ENCODE measurements around the gene MYO9B.
"Not testable (repeated sequence)": the region's sequence is repeated elsewhere in the genome, so short reads cannot be mapped to it uniquely, and the experiment has no call there.

MYO9B gene

DNA sequence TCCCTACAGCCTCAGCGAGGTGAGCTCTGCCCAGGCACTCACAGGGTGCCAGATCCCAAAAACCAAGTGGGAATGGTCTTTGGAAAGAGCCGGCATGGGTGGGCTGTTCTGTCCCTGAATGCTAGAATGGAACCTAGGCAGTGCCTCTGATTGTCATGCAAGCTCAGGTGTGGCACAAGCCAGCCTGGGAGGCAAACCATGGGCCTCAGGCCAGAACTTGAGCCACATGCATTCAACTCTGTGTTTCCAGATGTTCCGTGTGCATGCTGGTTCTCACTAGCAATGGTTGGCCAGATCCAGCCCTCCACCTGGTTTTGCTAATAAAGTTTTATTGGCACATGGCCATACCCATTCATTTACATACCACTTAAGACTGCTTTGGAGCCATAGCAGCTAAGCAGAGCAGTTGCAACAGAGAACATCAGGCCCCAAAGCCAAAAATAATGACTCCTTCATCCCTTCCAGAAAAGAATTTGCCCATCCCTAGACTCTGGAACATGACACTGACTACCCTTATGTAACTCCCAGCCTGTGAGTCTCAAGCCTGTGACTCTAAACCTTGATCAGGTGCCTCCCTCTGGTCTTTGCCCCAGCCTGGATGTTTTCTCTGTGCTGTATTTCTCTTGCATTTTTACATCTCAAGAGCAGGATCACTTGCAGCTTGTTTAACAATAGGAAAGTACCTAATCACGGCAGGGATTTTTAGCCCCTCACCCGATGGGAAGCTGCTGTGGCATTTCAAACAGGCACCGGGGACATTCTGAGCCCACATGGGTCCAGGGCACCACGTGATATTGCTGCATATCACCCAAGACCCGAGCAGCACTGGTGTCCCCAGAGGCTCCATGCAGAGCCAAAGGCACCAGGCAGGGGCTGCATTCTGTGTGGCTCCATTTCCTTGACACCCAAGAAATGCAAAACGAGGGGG, 84.2 kb downstream of the MYO9B start:
- peaks cover 82% of the 10 kb centered on the region for H3K36me3 ChIP-seq (replicated peaks)
- no peak overlapping the region for H3K27ac ChIP-seq
- TF ChIP-seq, protein P1, sequence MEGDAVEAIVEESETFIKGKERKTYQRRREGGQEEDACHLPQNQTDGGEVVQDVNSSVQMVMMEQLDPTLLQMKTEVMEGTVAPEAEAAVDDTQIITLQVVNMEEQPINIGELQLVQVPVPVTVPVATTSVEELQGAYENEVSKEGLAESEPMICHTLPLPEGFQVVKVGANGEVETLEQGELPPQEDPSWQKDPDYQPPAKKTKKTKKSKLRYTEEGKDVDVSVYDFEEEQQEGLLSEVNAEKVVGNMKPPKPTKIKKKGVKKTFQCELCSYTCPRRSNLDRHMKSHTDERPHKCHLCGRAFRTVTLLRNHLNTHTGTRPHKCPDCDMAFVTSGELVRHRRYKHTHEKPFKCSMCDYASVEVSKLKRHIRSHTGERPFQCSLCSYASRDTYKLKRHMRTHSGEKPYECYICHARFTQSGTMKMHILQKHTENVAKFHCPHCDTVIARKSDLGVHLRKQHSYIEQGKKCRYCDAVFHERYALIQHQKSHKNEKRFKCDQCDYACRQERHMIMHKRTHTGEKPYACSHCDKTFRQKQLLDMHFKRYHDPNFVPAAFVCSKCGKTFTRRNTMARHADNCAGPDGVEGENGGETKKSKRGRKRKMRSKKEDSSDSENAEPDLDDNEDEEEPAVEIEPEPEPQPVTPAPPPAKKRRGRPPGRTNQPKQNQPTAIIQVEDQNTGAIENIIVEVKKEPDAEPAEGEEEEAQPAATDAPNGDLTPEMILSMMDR (IDR thresholded peaks at IDR 0.05; ENCODE audit: low read depth, low read length, missing control alignments): no peak
- no peak overlapping the region for H3K4me3 ChIP-seq (ENCODE audit: low read depth, low read length)
- in situ Hi-C loops (cut with HindIII; ENCODE audit: low pct_ligation_motif_present, low sequenced_read_pairs): no loop called here
- DNase-seq: no peak
- no peaks in the 10 kb centered on the region for H3K27me3 ChIP-seq (replicated peaks)

DNA sequence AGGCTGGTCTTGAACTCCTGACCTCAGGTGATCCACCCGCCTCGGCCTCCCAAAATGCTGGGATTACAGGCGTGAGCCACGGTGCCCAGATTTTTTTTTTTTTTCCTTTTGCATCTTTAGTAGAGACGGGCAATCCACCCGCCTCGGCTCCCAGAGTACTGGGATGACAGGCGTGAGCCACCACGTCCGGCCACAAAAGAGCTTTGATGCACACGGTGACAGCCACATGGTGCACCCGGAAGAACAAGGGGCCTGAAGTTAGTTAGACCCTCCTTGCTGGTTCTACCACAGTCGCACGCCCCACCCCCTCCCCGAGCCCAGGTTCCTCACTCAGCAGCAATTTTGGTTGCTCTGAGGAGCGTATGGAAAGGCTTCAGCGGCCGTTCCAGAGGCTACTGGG, 85.3 kb downstream of the MYO9B start:
- no peak overlapping the region for H3K27ac ChIP-seq
- H3K4me3 ChIP-seq (ENCODE audit: low read depth, low read length): no peak overlapping the region
- peaks cover 83% of the 10 kb centered on the region for H3K36me3 ChIP-seq (replicated peaks)
- DNase-seq: no peak
- TF ChIP-seq, protein P1 (IDR thresholded peaks at IDR 0.05; ENCODE audit: low read depth, low read length, missing control alignments): no peak
- no peaks in the 10 kb centered on the region for H3K27me3 ChIP-seq (replicated peaks)
- in situ Hi-C loops (cut with HindIII; ENCODE audit: low pct_ligation_motif_present, low sequenced_read_pairs): no loop called here

DNA sequence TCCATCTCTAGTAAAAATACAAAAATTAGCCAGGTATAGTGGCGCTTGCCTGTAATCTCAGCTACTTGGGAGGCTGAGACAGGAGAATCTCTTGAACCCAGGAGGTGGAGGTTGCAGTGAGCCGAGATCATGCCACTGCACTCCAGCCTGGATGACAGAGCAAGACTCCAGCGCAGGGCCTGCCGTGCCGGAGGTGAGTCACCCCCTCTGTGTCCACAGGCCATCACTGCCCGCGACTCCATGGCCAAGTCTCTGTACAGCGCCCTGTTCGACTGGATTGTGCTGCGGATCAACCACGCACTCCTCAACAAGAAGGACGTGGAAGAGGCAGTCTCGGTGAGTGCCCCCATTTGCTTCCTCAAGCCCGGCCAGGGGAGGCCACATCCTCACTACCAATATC, 86.6 kb downstream of the MYO9B start:
- H3K4me3 ChIP-seq (ENCODE audit: low read depth, low read length); H3K27ac ChIP-seq; in situ Hi-C loops (cut with HindIII; ENCODE audit: low pct_ligation_motif_present, low sequenced_read_pairs); H3K27me3 ChIP-seq (replicated peaks); DNase-seq: not testable (repeated sequence)
- peaks cover 79% of the 10 kb centered on the region for H3K36me3 ChIP-seq (replicated peaks)

DNA sequence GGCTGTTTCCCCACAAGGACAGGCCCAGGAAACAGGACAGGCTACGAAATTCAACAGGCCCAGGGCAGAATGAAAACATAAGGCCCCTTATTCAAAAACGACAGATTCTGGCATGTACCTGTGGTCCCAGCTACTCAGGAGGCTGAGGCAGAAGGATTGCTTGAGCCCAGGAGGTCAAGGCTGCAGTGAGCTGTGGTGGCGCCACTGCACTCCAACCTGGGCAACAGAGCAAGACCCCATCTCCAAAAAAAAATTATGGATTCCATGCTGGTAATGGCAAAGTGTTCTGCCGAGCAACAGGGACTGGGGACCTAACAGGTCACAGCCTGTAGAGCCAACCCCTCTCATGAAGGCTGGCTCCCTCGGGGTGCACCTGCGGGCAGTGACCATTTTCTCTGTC, 87.0 kb downstream of the MYO9B start:
- no peaks in the 10 kb centered on the region for H3K27me3 ChIP-seq (replicated peaks)
- no peak overlapping the region for H3K4me3 ChIP-seq (ENCODE audit: low read depth, low read length)
- TF ChIP-seq, protein P1 (IDR thresholded peaks at IDR 0.05; ENCODE audit: low read depth, low read length, missing control alignments): no peak
- no peak for DNase-seq
- in situ Hi-C loops (cut with HindIII; ENCODE audit: low pct_ligation_motif_present, low sequenced_read_pairs): no loop called here
- H3K36me3 ChIP-seq (replicated peaks): peaks cover 78% of the 10 kb centered on the region
- no peak overlapping the region for H3K27ac ChIP-seq

DNA sequence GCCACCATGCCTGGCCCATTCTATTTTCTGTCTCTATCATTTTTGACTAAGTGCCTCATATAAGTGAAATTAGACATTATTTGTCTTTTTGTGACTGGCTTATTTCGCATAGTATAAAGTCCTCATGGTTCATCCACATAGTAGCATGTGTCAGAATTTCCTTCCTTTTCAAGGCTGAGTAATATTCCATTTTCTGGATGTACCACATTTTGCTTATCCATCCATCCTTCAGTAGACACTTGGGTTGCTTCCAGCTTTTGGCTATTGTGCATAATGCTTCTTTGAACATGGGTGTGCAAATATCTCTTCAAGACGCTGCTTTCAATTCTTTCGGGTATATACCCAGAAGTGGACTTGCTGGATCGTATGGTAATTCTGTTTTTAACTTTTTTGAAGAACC, 88.1 kb downstream of the MYO9B start:
- Histone ChIP-seq H3K27ac (no peak overlapping the region), H3K4me3 (ENCODE audit: low read depth, low read length) (no peak overlapping the region), H3K36me3 (replicated peaks) (peaks cover 81% of the 10 kb centered on the region), H3K27me3 (replicated peaks) (no peaks in the 10 kb centered on the region)
- no peak for DNase-seq
- TF ChIP-seq, protein P1 (IDR thresholded peaks at IDR 0.05; ENCODE audit: low read depth, low read length, missing control alignments): no peak
- in situ Hi-C loops (cut with HindIII; ENCODE audit: low pct_ligation_motif_present, low sequenced_read_pairs): no loop called here

DNA sequence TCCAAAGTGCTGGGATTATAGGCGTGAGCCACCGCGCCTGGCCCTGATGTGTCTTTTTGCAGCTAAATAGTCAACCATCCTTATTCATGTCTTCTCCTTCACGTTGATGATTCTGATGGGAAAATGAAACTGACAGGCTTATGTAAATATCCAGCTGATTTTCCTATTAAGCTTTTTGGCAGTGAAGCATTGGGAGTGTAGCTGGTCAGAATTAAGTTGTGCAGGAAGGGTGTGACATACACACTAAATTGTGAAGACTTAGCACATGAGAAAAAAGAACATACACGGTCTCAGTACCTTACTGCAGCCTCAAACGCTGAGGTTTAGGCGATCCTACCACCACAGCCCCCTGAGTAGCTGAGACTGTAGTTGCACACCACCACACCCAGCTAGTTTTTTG, 89.1 kb downstream of the MYO9B start:
- Histone ChIP-seq H3K4me3 (ENCODE audit: low read depth, low read length) (no peak overlapping the region), H3K27me3 (replicated peaks) (no peaks in the 10 kb centered on the region), H3K36me3 (replicated peaks) (peaks cover 79% of the 10 kb centered on the region), H3K27ac (no peak overlapping the region)
- TF ChIP-seq, protein P1 (IDR thresholded peaks at IDR 0.05; ENCODE audit: low read depth, low read length, missing control alignments): no peak
- DNase-seq: no peak
- in situ Hi-C loops (cut with HindIII; ENCODE audit: low pct_ligation_motif_present, low sequenced_read_pairs): no loop called here

Data from brain microvascular endothelial cell (primary cell).